BLaER1 (cell line): Measurements from ENCODE around the gene PELI2.
A peak's percentile ranks its signal among the peaks of the same experiment; 100 is the strongest.

Experiments used
- H3K27ac ChIP-seq: shearing (Covaris generic); formaldehyde crosslinking; 2 replicates; pipeline ENCODE4 v1.8.1; 2022
- H3K27me3 ChIP-seq: shearing (Covaris generic); formaldehyde crosslinking; 2 replicates; pipeline ENCODE4 v1.8.1; 2022
- H3K36me3 ChIP-seq: shearing (Covaris generic); formaldehyde crosslinking; 2 replicates; pipeline ENCODE4 v1.8.1; 2022
- H3K4me1 ChIP-seq: shearing (Covaris generic); formaldehyde crosslinking; 2 replicates; pipeline ENCODE4 v1.8.1; 2022
- H3K4me2 ChIP-seq: shearing (Covaris generic); formaldehyde crosslinking; 2 replicates; pipeline ENCODE4 v1.8.1; 2022
- H3K4me3 ChIP-seq: shearing (Covaris generic); formaldehyde crosslinking; 2 replicates; pipeline ENCODE4 v1.8.1; 2022
- H3K9ac ChIP-seq: shearing (Covaris generic); formaldehyde crosslinking; 2 replicates; pipeline ENCODE4 v1.8.1; 2022
- H3K9me3 ChIP-seq: shearing (Covaris generic); formaldehyde crosslinking; 2 replicates; pipeline ENCODE4 v1.8.1; 2022
- H4K20me1 ChIP-seq: shearing (Covaris generic); formaldehyde crosslinking; 2 replicates; pipeline ENCODE4 v1.8.1; 2022
- Cebpa-rat ChIP-seq: shearing (Covaris generic); IDR thresholded peaks from 2 replicates; pipeline ENCODE4 v1.8.1; 2022

Gene PELI2

GRCh38 chr14:56217380-56218045 is 99.3 kb downstream of the PELI2 start:
- Histone ChIP-seq H3K9me3 (peaks cover 3% of the 10 kb centered on the region; the same call in 1 of the 2 replicates), H3K4me3 (peak overlapping the region; percentile 16; the same call in 1 of the 2 replicates), H3K27ac (peak overlapping the region; percentile 71), H3K36me3 (peaks cover 20% of the 10 kb centered on the region), H3K27me3 (no peaks in the 10 kb centered on the region), H3K4me2 (peak overlapping the region; percentile 87), H4K20me1 (peaks cover 67% of the 10 kb centered on the region), H3K4me1 (peaks cover 89% of the 10 kb centered on the region), H3K9ac (peak overlapping the region; percentile 59)
- TF ChIP-seq Cebpa-rat: no peak

- Histone ChIP-seq H3K4me1 (peaks cover 65% of the 10 kb centered on the region), H4K20me1 (peaks cover 52% of the 10 kb centered on the region), H3K36me3 (peaks cover 31% of the 10 kb centered on the region), H3K4me3 (no peak overlapping the region), H3K9me3 (peaks cover 3% of the 10 kb centered on the region; the same call in 1 of the 2 replicates), H3K27ac (peak overlapping the region; percentile 36), H3K27me3 (no peaks in the 10 kb centered on the region), H3K9ac (0 out of 2 replicates have a peak overlapping the region, but pooled peaks have one; percentile 0), H3K4me2 (peak overlapping the region; percentile 87)
- TF ChIP-seq Cebpa-rat: no peak
These were observed 101.6 kb downstream of the PELI2 start for GRCh38 chr14:56219666-56220413.

DNA sequence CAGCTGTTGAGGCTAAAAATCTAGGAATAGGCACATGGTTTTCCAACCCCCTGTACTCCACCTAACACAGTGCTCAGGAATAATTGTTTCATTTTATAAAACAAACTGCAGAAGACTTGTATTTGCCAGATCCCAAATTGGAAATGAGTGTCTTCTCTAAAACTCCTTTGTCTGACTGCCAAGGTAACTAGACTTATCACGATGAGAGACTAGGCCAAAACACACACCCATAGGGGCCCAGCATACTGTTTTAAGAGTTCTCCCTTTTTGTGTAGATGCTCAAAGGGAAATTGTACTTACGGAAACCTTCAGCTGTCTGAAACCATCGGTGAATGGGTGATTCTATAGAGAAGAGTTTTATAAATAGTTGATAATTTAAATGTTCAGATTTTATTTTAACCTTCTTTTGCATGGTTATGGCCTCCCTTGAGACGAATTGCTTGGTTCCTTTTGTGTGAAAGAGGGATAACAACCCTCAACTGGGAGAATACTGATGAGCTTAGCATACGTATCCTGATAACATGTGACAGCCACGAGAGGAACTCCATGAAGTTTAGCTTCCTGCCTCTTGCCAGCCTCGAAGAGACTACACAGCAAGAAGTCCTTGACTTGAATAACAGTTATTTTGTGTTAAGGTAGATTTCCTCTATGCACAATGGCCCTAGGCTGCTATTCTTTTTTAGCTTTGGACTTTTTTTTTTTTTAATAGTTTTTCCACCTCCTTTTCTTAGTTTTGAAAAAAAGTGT is 103.3 kb downstream of the PELI2 start:
- peaks cover 48% of the 10 kb centered on the region for H3K36me3 ChIP-seq
- H3K4me3 ChIP-seq: no peak overlapping the region
- no peaks in the 10 kb centered on the region for H3K27me3 ChIP-seq
- H3K27ac ChIP-seq: no peak overlapping the region; the same call in 1 of the 2 replicates
- H3K4me2 ChIP-seq: no peak overlapping the region; the same call in 1 of the 2 replicates
- H3K9me3 ChIP-seq: peaks cover 18% of the 10 kb centered on the region; the same call in 1 of the 2 replicates
- H4K20me1 ChIP-seq: peaks cover 42% of the 10 kb centered on the region
- H3K4me1 ChIP-seq: peaks cover 48% of the 10 kb centered on the region
- TF ChIP-seq Cebpa-rat: no peak
- H3K9ac ChIP-seq: no peak overlapping the region

DNA sequence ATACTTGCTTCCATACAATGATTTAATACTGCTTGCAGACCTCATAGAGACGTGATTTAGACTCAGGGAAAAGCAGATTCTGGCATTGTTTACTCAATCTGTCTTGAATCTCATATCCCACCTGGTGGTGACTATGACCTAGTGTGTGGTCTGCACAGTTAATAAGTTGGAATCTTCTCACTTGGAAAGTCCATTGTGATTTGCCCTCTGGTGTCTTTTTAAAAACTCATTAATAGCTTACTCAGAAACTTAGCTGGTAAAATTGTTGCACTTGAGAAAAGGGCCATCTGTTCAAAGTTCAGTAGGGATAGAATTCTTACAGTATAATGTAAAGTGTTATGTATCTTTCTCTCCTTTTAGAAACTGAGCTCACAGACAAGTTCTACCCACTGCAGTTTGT is 106.0 kb downstream of the PELI2 start:
- peaks cover 27% of the 10 kb centered on the region; the same call in 1 of the 2 replicates for H4K20me1 ChIP-seq
- H3K4me2 ChIP-seq: no peak overlapping the region
- H3K27ac ChIP-seq: no peak overlapping the region
- H3K9ac ChIP-seq: no peak overlapping the region
- peaks cover 74% of the 10 kb centered on the region for H3K36me3 ChIP-seq
- H3K9me3 ChIP-seq: peaks cover 43% of the 10 kb centered on the region
- H3K4me1 ChIP-seq: peaks cover 22% of the 10 kb centered on the region
- no peak overlapping the region for H3K4me3 ChIP-seq
- TF ChIP-seq Cebpa-rat: no peak
- H3K27me3 ChIP-seq: no peaks in the 10 kb centered on the region

DNA sequence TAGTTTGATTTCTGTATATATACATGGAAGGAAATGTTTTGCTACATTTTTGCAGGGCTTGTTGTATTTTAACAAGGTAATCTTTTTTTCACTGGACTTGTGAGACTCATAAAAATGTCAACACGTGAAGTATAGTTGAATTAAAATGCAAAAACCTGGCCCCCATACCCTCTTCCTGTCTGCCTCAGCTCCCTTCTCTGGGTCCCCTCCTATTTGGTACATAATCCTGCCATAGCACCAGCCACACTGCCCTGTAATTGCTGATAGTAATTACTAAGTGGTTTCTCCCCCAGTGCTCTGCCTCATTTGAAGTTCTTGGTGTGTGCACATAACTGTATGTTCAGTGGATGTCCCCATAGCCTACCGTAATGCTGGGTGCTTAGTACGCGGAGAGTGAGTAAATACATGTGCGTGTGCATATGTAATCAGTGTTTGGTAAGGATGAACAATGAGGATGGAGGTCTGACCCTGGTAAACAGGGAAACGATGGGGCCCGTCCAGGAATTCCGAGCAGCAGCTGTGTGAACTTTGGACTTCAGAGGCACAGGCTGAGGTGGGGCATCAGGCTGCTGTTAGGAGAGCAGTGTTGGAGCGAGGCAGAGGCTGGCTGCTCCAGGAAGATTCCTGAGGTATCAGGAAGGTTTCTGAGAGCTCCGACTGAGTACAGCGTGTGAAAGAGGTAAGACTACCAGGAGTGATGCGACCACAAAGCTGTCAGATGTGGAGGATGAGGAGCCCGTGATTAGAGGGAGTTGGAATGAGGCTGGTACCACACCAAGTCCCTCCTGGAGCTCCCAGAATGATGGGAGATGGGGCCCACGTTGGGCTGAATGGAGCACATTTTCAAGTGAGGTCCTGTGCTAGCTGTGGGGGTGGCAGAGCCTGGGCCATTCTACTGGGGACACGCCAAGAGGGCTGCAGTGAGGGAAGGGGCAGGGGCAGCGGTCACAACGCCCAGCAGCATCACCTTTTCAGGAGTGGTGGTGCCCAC is 106.8 kb downstream of the PELI2 start:
- Histone ChIP-seq H3K4me2 (no peak overlapping the region), H3K27me3 (no peaks in the 10 kb centered on the region), H3K4me1 (peaks cover 14% of the 10 kb centered on the region), H4K20me1 (peaks cover 27% of the 10 kb centered on the region; the same call in 1 of the 2 replicates), H3K9me3 (peaks cover 50% of the 10 kb centered on the region), H3K4me3 (no peak overlapping the region), H3K36me3 (peaks cover 81% of the 10 kb centered on the region), H3K9ac (no peak overlapping the region), H3K27ac (no peak overlapping the region)
- TF ChIP-seq Cebpa-rat: no peak

GRCh38 chr14:56235388-56235787 is 117.2 kb downstream of the PELI2 start:
- Histone ChIP-seq H3K9ac (no peak overlapping the region), H3K4me3 (no peak overlapping the region), H3K9me3 (peaks cover 17% of the 10 kb centered on the region), H3K27ac (no peak overlapping the region), H3K27me3 (no peaks in the 10 kb centered on the region), H3K36me3 (peaks cover 12% of the 10 kb centered on the region), H3K4me2 (no peak overlapping the region), H3K4me1 (peaks cover 32% of the 10 kb centered on the region), H4K20me1 (peaks cover 37% of the 10 kb centered on the region)
- no peak for TF ChIP-seq Cebpa-rat

DNA sequence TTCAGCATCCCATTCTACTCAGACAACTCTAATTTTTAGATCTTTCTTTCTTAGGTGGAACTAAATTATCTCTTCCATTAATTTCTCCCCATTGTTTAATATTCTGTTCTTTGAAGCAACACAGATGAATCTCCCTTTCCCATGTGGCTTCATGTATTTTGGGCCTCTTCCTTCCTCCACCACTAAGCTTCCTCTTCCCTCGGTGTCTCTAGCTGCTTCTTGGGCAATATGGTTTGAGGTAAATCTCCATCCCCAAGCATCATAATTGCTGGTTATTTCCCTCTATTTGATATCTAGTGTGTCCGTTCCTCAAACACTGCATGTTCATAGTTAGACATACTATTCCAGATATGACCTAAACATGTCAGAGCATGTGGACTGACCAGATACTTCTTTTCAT is 119.2 kb downstream of the PELI2 start:
- H3K4me1 ChIP-seq: peaks cover 32% of the 10 kb centered on the region
- H3K9ac ChIP-seq: no peak overlapping the region
- no peak for TF ChIP-seq Cebpa-rat
- peaks cover 37% of the 10 kb centered on the region for H4K20me1 ChIP-seq
- peaks cover 14% of the 10 kb centered on the region for H3K9me3 ChIP-seq
- peak overlapping the region; percentile 70 for H3K4me2 ChIP-seq
- H3K4me3 ChIP-seq: 0 out of 2 replicates have a peak overlapping the region, but pooled peaks have one; percentile 17
- H3K36me3 ChIP-seq: peaks cover 30% of the 10 kb centered on the region
- H3K27me3 ChIP-seq: no peaks in the 10 kb centered on the region
- no peak overlapping the region for H3K27ac ChIP-seq

DNA sequence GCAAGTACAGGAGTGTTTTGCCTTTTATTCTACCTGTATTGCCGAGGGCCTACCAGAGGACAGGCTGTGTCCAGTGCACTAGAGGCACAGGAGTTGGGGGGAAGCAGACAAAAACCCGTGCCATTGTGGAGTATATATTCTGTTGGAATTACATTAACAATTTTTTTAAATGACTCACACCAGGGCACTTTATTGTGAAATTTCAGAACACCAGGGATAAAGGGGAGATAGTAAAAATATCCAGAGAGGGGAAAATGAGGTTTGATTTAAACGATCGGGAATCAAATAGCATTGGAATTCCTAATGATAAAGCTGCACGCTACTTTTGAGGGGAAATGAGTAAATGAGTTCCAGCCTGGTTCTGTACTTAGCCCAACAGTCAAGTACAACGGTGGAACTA is 123.2 kb downstream of the PELI2 start:
- Histone ChIP-seq H3K4me3 (no peak overlapping the region), H3K27ac (no peak overlapping the region), H3K27me3 (no peaks in the 10 kb centered on the region), H3K4me2 (no peak overlapping the region), H3K4me1 (peaks cover 36% of the 10 kb centered on the region), H3K36me3 (peaks cover 35% of the 10 kb centered on the region), H4K20me1 (peaks cover 57% of the 10 kb centered on the region), H3K9me3 (peaks cover 8% of the 10 kb centered on the region), H3K9ac (no peak overlapping the region)
- no peak for TF ChIP-seq Cebpa-rat

DNA sequence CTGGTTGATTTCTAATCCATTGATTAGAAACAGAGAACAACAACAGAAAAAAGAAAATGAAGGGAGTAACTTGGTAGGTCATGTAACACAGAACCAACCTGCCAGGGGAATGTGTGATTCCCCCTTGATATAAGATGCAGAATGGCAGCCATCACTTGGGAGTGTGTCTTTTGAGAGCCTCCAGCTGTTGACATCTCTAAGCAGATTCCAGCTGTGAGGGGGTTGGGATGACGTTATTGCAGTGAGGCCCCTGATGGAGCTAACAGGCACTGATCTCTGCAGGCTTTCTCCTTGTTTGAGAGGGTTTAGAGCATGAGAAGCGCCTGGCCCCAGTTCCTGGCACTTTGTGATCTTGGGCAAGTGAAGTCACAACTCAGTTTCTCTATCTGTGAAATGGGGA is 124.9 kb downstream of the PELI2 start:
- peaks cover 8% of the 10 kb centered on the region for H3K9me3 ChIP-seq
- H3K27me3 ChIP-seq: no peaks in the 10 kb centered on the region
- peaks cover 35% of the 10 kb centered on the region for H3K36me3 ChIP-seq
- H3K9ac ChIP-seq: no peak overlapping the region
- TF ChIP-seq Cebpa-rat: no peak
- H3K27ac ChIP-seq: no peak overlapping the region
- no peak overlapping the region for H3K4me3 ChIP-seq
- peaks cover 19% of the 10 kb centered on the region for H3K4me1 ChIP-seq
- H3K4me2 ChIP-seq: no peak overlapping the region
- H4K20me1 ChIP-seq: peaks cover 57% of the 10 kb centered on the region; the same call in 1 of the 2 replicates
